Measurements from ENCODE around the gene NUDT7.

NUDT7 gene

DNA sequence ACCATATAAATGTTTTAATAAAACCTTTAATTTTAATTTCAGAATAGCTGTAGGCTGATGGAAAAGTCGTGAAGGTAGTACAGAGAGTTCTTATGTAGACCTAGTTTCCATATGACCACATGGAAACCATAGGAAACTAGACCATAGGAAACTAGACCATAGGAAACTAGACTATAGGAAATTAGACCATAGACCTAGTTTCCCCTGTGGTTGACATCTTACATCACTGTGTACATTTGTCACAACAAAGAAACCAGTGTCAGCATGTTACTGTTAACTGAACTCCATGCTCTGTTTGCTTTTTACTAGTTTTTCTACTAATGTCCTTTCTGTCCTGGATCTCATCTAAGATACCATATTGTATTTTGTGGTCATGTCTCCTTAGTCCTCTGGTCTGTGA, 14.6 kb downstream of the NUDT7 start:
- TF ChIP-seq, protein P1, sequence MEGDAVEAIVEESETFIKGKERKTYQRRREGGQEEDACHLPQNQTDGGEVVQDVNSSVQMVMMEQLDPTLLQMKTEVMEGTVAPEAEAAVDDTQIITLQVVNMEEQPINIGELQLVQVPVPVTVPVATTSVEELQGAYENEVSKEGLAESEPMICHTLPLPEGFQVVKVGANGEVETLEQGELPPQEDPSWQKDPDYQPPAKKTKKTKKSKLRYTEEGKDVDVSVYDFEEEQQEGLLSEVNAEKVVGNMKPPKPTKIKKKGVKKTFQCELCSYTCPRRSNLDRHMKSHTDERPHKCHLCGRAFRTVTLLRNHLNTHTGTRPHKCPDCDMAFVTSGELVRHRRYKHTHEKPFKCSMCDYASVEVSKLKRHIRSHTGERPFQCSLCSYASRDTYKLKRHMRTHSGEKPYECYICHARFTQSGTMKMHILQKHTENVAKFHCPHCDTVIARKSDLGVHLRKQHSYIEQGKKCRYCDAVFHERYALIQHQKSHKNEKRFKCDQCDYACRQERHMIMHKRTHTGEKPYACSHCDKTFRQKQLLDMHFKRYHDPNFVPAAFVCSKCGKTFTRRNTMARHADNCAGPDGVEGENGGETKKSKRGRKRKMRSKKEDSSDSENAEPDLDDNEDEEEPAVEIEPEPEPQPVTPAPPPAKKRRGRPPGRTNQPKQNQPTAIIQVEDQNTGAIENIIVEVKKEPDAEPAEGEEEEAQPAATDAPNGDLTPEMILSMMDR (IDR thresholded peaks at IDR 0.05; ENCODE audit: extremely low read depth, insufficient read depth, missing control alignments): no peak
- no peak for DNase-seq (ENCODE audit: low spot score)
- in situ Hi-C loops (cut with MboI; ENCODE audit: low pct_unique_long_range_greater_than_20kb, low sequenced_read_pairs, unreplicated experiment): no loop called here

DNA sequence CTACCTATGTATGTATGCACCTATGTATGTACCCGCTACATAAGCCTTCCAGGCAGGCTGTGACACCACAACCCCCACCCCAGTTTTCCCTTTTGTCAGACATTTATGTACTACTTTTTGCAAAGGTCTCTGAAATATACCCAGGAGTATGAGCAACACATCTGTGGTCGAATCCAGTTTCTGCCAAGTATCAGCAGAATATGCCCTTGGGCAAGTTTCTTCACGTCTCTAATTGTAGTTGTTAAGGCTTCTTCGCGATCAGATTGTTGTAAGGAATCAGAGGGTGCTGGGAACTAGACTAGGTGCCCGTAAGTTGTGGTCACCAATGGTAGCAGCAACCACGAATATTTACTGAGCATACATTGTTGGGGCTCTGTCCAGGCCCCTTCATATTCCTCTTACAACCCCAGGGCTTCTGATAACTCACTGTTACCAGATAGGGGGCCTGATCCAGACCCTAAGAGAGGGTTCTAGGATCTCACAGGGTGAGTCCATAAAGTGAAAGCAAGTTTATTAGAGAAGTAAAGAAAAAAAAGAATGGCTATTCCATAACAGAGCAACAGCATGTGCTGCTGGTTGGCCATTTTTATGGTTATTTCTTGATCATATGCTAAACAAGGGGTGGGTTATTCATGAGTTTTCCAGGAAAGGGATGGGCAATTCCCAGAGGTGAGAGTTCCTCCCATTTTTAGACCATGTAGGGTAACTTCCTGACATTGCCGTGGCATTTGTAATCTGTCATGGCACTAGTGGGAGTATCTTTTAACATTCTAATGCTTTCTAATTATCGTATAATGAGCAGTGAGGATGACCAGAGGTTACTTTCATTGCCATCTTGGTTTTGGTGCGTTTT, 16.6 kb downstream of the NUDT7 start:
- in situ Hi-C loops (cut with MboI; ENCODE audit: low pct_unique_long_range_greater_than_20kb, low sequenced_read_pairs, unreplicated experiment): no loop called here
- DNase-seq (ENCODE audit: low spot score): no peak
- TF ChIP-seq, protein P1 (IDR thresholded peaks at IDR 0.05; ENCODE audit: extremely low read depth, insufficient read depth, missing control alignments): no peak

DNA sequence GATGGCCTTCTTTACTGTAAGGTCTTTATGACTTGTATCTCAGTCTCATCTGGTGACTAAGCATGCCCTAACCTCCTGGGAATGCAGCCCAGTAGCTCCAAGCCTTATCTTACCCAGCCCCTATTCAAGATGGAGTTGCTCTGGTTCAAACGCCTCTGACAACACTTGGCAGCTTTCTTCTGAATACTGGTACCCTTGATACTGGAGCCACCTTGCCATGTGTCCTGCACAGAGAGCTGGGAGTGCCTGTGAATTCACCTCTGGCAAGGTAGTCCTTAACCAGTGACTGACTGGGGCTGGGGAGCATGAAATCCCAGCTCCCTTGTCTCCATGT, 17.2 kb downstream of the NUDT7 start:
- in situ Hi-C loops (cut with MboI; ENCODE audit: low pct_unique_long_range_greater_than_20kb, low sequenced_read_pairs, unreplicated experiment): no loop called here
- TF ChIP-seq, protein P1 (IDR thresholded peaks at IDR 0.05; ENCODE audit: extremely low read depth, insufficient read depth, missing control alignments): no peak
- no peak for DNase-seq (ENCODE audit: low spot score)

DNA sequence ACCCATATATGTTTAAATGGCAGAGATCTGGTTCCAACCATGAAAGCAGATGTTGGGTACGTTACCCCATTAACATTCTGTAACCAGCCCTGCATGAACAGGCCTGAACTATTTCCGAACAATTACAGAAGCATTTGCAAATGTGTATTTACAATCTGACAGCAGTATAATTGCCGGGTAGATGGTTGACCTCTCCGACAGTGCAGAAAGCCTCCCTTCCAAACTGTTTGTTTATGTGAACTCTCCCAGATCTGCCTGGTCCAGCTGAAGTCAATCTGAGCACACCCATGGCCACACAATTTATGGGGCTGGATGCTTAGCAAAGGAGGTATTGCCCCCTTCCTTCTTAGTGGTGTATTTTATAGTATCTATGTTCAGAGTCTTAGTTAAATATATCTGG, 21.8 kb downstream of the NUDT7 start:
- TF ChIP-seq, protein P1 (IDR thresholded peaks at IDR 0.05; ENCODE audit: extremely low read depth, insufficient read depth, missing control alignments): no peak
- DNase-seq (ENCODE audit: low spot score): no peak
- in situ Hi-C loops (cut with MboI; ENCODE audit: low pct_unique_long_range_greater_than_20kb, low sequenced_read_pairs, unreplicated experiment): no loop called here

DNA sequence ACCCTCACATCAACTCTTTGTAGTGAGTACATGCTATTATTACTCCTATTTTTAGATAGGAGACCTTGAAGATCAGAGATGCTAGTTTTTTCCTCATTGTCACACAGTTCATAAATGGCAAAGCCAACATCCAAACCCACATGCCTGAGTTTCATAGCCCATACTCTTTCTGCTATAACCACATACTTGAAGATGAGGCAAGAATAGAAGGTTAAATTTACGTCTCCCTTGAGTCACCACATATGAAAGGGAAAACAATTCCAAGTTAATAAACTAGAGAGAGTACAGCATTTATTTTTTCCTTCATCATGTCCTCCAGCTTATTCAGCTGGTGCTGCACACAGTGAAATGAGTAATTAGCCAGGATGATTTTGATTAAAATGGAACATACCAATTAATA, 23.7 kb downstream of the NUDT7 start:
- in situ Hi-C loops (cut with MboI; ENCODE audit: low pct_unique_long_range_greater_than_20kb, low sequenced_read_pairs, unreplicated experiment): no loop called here
- TF ChIP-seq, protein P1 (IDR thresholded peaks at IDR 0.05; ENCODE audit: extremely low read depth, insufficient read depth, missing control alignments): no peak
- DNase-seq (ENCODE audit: low spot score): no peak

DNA sequence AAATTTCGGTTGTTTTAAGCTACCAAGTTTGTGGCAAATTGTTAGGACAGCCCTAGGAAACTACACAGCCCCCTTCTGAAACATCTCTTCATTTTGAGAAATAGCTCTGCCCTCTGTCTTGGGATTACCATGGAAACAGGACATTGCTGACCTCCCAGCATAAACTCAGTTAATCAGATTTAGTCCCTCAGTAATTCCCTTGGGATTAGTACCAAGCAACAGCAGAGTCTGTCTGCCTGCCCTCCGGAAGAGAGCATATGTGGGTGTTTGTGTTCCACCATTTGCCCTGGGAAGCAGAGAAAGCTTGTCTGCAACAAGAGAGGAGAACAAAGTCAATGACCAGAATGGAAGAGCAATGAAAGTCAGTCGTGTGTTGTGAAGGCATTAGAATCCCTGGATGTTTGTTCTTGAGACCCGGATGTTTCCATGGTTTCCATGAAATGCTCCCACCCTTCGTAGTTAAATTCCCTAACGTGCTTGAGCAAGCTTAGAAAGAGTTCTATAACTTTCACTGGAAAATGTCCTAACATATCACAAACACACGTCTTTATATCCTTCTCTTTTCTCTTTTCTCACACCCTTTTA, 26.2 kb downstream of the NUDT7 start:
- in situ Hi-C loops (cut with MboI; ENCODE audit: low pct_unique_long_range_greater_than_20kb, low sequenced_read_pairs, unreplicated experiment): no loop called here
- DNase-seq (ENCODE audit: low spot score): no peak
- TF ChIP-seq, protein P1 (IDR thresholded peaks at IDR 0.05; ENCODE audit: extremely low read depth, insufficient read depth, missing control alignments): no peak
